GM19468 (cell line): ENCODE results near the gene RPS3.
"Not testable (repeated sequence)": the region's sequence is repeated elsewhere in the genome, so short reads cannot be mapped to it uniquely, and the experiment has no call there.

Experiments
- ATAC-seq: cut with Tn5 transposase; IDR thresholded peaks from one replicate; pipeline ENCODE4 v1.9.1; 2021; ENCODE audit warnings: mild to moderate bottlenecking, moderate library complexity, moderate number of reproducible peaks; ENCODE audit not compliant: unreplicated experiment; ENCODE audit errors: extremely low read depth

Gene RPS3

DNA sequence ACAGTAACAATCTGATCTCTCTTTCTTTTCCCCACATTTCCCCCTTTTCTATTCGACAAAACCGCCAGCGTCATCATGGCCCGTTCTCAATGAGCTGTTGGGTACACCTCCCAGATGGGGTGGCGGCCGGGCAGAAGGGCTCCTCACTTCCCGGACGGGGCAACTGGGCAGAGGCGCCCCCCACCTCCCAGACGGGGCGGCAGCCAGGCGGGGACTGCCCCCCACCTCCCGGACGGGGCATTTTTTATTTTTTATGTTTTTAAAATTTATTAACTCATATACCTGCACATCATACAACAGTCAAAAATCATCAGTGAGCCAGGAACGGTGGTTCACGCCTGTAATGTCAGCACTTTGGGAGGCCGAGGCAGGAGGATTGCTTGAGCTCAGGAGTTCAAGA lies 20.5 kb upstream of the RPS3 start:
- not testable (repeated sequence) for ATAC-seq

DNA sequence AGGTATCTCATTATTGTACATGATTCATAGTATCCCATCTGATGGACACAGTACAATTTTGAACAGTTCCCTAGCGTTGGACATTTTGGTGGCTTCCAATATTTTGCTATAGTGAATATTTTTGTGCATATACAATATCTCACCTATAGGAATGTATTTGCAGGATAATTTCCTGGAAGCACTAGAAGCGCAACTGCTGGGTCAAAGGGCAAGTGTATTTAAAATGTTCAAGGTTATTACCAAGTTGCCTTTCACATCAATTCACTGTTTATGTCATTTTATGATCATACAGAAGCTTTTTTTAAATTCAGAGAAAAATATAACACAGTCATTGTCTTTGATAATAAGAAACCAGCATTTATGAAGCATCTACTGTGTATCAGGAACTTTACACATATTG lies 19.1 kb upstream of the RPS3 start:
- ATAC-seq: no peak

DNA sequence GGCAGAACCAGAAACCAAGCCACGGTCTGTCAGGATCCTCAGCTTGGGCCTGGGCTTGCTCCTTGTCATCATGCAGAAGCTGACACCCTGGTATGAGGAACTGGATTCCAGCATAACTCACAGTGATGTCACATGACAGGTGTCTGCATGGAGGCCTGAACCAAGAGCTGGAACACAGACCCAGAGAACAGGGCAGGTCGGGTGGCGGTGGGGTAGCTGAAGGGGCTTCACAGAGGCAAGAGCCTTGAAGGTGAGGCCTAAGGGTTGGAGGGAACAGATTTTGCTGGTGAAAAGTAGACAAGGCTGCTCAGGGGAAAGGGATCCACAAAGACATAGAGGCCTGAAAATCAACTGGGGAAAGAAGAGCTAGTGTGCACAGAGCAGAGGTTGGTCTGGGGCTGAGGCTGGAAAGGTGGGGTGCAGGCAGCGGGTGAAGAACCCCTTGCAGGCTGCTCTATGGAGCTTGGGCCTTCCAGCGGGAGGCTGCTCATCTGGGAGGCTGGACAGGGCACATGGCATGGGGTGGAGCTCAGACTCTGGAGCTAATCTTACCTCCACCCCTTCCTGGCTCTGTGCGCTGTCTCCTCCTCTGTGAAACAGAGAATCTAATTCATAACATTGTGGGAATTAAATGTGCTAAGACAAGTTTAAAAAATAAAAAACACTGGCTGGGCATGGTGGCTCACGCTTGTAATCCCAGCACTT lies 18.4 kb upstream of the RPS3 start:
- ATAC-seq: no peak

DNA sequence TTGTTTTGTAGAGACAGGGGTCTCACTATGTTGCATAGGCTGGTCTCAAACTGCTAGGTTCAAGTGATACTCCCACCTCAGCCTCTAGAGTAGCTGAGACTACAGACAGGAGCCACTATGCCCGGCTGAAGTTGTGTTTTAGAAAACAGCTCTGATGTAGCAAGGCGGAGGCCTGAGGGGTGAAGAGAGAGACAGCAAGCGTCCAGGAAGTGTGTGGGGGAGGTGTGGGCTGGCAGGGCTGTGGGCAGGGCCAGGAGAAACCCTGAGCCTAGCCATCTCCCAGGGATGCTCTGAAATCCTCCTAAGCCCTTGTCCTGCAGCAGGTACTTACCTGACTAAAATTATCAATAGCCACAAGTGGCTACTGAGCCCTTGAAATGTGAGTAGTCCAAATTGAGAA lies 16.1 kb upstream of the RPS3 start:
- ATAC-seq: no peak

DNA sequence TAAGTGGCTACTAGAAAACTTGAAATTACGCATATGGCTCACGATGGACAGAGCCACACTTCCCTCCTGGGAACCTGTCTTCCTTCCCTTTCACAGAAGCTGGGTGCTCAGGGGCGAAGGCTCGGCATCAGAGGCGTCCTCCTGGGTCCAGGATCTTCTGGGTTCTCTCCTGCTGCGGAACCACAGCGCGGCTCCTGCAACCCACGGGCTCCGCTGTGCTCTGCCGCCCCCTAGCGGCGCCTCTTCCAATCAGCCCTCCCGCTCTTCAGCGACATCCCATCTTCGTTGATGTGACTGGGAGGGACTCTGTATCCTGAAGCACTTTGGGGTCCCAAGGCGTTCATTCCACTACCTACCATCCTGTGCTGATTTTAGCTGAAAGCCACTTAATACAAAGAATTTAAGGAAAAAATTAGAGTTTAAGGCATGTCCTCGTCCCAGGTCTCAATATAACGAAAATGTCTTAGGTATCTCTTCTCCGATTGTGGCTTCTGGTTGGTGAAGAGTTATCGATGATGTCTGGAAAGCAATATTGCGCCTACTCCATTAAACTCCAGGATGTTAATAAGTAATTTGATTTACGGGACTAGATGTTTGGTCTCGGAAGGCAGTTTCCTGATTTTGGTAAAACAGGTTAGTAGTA lies 14.8 kb upstream of the RPS3 start:
- ATAC-seq: no peak

DNA sequence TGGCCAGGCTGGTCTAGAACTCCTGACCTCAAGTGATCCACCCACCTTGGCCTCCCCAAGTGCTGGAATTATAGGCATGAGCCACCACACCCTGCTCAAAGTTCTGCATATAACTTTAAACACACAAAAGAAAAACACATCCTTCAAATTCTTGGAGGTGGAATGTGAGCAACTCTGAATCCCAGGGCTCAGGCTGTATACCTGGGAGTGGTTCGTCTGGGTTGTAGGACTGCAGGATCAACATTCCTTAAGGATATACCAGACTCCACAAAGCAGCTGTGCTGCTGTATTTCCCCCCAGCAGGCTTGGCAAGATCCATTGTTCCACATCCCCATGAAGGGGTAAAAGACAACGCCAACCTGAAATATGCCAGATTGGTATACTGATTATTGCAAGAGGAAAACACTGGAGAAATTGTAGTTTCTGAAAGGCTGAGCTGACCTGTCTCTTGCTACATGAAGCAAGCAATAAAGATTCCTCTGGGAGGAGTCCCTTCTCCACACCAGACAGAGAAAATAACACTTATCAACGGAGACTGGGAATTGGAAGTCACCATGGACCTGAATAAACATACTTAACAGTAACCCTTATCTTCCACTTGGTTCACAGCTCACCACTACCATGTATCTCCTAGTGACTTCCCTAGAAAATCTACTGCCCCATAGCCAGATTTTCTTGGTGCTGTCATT lies 12.2 kb upstream of the RPS3 start:
- ATAC-seq: no peak

DNA sequence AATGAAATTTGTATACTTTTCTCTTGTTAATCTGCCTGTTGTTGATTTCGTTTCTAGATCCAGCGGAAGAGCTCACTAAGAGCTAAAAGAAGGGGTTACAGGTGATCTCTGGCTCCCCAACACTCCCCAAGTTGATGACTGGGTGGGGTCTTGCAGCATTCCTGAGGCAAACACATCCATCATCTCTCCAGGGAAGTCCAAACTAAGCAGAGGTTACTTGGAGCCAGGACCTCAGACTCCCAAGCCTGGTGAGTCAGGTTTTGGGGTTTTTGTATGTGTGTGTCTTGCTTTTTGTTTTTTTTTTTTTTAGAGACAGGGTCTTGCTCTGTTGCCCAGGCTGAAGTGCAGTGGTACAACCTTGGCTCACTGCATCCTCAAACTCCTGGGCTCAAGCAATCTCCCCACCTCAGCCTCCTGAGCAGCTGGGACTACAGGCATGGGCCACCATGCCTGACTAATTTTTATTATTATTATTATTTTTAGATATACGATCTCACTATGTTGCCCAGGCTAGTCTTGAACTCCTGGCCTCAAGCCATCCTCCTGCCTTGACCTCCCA lies 11.5 kb upstream of the RPS3 start:
- no peak for ATAC-seq

DNA sequence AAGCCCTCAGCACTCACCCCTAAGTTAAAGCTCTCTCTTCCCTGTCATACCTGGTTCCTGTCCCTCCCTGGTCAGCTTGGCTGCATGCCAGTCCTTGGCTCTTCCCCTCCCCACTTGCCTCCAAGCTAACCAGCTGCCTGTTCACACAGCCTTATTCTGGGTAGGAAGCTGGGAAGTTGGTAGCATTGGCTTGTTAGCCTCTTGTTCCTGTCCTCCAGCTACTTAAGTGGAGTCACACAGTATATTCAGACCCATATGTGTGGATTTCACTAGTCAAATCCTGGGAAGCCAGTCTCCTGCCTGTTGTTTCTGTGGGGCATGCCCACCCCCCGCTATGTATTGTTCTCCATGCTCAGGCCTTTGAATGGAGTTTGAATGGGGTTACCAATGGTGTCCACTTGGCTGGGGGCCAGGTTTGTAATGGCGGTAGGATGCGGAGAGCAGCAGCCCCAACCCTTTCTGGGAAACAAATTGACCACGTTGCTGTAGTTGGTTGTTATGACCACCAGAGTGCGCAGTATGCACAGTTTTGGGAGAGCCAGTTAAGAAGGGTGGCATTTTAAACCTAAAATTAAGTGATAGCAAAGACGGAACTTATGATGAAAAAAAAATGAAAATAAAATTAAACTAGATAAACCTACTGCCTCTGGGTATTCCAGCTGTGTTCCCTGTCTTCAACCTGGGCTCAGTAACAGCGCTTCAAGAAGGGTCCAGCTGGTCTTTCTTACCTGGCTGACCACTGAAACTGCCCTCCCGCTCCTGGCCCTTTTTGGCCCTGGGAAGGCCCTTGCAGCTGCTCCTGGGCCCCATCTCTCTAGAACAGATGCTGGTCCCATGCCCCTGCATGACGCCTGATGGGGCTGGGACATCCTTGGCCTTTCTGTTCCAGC lies 10.7 kb upstream of the RPS3 start:
- ATAC-seq: no peak

DNA sequence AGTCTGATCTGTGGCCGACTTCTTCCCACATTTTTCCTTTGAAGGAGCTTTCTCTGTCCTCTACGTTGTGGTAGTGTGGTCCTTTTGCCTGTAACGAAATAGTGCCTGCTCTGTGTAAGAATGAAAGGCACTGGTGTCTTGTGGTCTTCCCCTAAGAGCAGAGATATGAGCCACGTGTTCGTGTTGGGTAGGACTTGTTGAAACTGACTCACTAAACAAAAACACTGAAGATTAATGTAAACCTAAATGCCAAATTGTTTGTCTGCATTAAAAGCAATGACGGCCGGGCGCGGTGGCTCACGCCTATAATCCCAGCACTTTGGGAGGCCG lies 10.1 kb upstream of the RPS3 start:
- no peak for ATAC-seq

DNA sequence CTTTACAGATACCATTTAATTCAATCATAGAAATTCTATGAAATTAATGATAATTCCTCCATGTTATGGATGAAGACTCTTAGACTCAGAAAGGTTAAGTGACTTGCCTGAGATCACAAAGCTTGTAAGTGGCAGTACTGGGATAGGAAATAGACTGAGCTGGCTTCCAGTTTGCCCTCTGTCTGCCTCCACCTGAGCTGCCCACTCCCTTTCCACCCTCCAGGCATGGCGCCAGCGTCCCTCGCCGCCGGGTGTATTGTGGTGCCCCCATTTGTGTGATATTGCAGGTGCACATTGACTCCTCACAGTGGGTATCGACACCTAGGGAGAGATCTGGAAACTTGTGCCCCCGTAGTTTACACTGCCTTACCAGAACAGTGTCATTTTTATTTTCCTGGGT lies 9.4 kb upstream of the RPS3 start:
- no peak for ATAC-seq

DNA sequence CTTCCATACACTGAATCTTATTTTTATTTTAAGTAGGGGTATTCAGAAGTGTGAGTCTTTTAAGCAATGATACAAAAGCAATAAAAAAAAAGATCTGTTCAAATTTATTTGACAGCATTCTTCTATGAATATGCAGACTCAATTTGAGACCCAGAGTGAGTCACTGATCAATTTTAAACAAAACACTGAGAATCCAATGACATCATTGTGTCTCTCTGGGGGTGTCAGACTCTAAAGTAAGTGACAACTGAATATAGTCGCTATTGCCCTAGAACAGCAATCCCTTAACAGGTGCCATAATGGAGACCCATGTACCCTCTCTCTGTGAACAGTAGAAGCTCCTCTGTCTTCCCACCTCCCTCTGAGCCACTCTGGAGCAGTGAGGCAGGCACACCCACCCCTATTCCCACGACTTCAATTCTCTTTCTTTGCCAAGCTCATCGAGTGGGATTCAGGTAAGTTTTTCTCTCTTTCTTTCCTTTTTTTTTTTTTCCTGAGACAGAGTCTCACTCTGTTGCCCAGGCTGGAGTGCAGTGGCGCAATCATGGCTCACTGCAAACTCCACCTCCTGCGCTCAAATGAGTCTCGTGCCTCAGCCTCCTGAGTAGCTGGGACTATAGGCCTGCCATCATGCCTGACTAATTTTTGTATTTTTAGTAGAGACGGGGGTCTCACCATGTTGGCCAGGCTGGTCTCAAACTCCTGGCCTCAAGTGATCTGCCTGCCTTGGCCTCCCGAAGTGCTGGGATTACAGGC lies 5.1 kb upstream of the RPS3 start:
- no peak for ATAC-seq

DNA sequence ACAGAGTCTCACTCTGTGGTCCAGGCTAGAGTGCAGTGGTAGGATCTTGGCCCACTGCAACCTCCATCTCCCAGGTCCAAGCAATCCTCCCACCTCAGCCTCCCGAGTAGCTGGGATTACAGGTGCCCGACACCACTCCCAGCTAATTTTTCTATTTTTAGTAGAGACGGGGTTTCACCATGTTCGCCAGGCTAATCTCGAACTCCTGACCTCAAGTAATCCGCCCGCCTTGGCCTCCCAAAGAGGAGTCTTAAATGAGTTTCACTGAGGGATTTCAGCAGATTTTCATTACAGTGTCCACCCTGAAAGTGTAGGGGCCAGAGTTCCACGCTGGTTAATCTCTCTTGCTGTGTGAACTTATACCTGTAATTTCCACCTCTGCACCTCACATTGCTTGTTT lies 412 bp upstream of the RPS3 start:
- no peak for ATAC-seq

DNA sequence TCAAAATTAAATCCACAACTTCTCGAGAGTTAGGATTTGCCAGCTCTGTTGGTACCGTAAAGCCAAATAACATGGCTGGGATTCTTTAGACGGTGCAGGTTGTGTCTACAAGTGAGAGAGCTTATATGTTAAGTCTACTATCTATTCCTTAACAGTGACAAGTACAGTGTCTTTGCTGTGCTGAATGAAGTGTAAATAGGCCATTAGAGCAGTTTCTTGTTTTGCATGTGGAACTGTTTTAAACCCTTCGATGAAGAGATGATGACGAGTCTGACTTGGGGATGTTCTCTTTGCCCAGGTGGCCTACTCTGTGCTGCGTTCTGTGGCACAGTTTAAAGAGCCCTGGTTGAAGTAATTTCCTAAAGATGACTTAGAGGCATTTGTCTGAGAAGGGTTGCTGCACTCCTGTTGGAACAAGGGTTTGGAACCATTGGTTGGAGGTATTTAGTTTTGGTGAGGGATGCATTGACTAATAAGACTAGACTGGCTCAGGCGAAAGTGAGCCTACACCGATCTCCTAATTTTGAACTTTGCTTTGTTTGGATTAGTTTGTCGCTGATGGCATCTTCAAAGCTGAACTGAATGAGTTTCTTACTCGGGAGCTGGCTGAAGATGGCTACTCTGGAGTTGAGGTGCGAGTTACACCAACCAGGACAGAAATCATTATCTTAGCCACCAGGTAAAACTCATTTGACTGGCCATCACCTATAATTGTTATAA lies 988 bp downstream of the RPS3 start:
- no peak for ATAC-seq

DNA sequence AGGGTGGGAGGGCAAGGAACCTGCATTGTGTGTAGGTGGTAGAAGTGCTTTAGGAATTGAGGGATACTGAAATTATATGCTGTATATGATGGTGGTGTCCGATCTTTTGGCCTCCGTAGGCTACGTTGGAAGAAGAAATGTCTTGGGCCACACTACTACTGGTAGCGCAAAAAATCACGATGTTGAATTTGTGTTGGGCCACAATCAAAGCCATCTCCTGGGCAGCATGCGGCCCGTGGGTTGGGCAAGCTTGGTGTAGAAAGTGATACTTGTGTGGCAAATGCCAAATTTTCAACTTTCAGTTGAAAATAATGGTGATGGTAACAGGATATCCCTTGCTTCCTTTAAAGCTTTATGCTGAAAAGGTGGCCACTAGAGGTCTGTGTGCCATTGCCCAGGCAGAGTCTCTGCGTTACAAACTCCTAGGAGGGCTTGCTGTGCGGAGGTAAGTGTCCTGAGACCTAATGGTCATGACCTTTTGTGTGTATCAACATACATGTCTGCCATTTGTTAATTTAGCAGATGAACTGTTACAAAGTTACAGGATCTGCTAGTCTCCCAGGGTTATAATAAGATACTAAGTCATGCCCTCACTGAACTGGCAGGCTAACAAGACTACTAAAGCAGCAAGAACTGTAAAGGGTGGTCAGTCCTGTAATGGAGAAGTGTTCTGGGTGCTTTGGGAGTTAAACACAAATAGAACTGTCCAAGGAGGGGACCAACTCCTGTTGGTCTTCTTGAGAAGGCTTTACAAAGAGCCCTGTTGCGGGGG lies 2.9 kb downstream of the RPS3 start:
- no peak for ATAC-seq

DNA sequence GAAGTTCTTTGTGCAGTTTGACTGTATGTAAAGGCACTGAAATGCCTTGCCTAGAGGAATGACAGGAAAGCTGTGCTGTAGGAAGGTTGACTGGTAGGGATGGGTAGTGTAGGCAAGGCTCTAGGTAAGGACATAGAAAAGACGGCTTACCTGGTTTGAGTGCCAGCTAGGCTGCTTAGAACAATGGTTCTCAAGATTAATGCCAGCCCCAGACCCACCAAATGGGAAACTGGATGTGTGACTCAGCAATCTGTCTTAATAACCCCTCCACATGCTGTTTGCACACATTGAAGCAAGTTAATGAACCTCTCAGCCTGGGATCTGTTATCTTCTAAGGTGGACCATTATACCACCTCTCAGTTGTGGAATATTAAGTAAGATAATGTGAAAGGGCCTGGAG lies 3.7 kb downstream of the RPS3 start:
- no peak for ATAC-seq

DNA sequence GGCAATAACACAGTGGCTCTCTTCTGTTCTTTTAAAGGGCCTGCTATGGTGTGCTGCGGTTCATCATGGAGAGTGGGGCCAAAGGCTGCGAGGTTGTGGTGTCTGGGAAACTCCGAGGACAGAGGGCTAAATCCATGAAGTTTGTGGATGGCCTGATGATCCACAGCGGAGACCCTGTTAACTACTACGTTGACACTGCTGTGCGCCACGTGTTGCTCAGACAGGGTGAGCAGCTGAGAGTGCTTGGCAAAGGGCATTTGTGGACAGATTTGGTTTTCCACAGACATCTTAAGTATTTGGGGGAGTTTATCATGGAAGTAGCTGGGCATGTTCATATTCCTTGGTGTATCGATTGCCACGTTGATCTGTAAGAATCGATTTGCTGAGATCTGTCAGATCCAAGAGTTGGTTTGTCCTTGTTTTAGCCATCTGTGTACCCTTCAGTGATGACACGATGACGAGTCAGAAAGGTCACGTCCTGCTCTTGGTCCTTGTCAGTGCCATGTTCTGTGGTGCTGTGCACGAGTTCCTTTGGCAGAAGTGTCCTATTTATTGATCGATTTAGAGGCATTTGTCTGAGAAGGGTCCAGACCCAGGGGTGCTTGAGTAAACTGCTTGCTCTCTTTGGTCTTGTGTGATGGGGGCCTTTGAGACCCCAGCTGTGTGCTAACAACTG lies 4.8 kb downstream of the RPS3 start:
- ATAC-seq: no peak

DNA sequence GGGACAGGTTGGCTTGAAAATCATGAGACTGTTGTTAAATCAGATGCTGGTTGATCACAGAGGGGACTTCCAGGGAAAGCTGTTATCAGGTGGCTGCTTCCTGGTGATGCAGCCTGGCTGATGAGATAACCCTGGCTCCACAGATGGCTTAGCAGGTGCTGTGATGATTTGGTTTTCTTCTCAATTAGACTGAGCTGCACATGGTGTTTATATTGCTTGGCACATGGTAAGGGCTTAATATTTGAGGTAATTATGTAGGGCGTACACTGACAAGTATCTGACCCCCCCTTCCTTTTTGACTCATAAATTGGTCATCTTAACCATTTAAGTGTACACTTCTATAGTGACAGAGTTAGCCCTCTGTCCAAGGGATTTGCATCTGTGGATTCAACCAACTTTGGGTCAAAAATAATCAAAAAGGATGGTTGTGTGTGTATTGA lies 7.0 kb downstream of the RPS3 start:
- no peak for ATAC-seq

DNA sequence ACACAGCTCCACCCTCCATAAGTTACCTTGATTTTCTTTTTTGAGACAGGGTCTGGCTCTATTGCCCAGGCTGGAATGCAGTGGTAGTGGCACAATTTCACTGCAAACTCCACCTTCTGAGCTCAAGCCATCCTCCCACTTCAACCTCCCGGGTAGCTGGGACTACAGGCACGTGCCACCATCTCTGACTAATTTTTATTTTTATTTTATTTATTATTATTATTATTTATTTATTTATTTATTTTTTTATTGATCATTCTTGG lies 9.6 kb downstream of the RPS3 start:
- ATAC-seq: no peak
